SJSA1 (cell line): ENCODE results near the gene ZNF787. TPM values are rescaled to one million over a fixed set of nuclear protein-coding genes. Genes with fewer than 3 reads are reported as not detected.

Experiments used
- DNase-seq, 2 experiments: peaks; one replicate each; pipeline ENCODE4 v3.0.0-alpha.2; 2015 to 2020; ENCODE audit warnings: low spot score in 2 of 2, low read depth in 1 of 2
- H3K27ac ChIP-seq: fragments of 250-450 bp; sonication (Bioruptor Pico); 2 replicates; pipeline ENCODE4 v1.5.1; 2020; ENCODE audit warnings: mild to moderate bottlenecking, moderate library complexity
- H3K27me3 ChIP-seq: fragments of 250-450 bp; sonication (Bioruptor Pico); replicated peaks from 2 replicates; pipeline ENCODE4 v1.5.1; 2020; ENCODE audit warnings: mild to moderate bottlenecking, moderate library complexity
- H3K36me3 ChIP-seq: fragments of 250-450 bp; sonication (Bioruptor Pico); 2 replicates; pipeline ENCODE4 v1.5.1; 2020; ENCODE audit warnings: mild to moderate bottlenecking
- H3K4me1 ChIP-seq: fragments of 250-450 bp; sonication (Bioruptor Pico); replicated peaks from 2 replicates; pipeline ENCODE4 v1.6.1; 2021; ENCODE audit warnings: mild to moderate bottlenecking
- H3K4me3 ChIP-seq: fragments of 250-450 bp; sonication (Bioruptor Pico); 2 replicates; pipeline ENCODE4 v1.5.1; 2020; ENCODE audit warnings: mild to moderate bottlenecking
- H3K9me3 ChIP-seq: fragments of 250-450 bp; sonication (Bioruptor Pico); replicated peaks from 2 replicates; pipeline ENCODE4 v1.5.1; 2020; ENCODE audit warnings: mild to moderate bottlenecking
- total RNA-seq: library from RNA; depleted of rRNA; stranded (reverse); fragments of >200 nt; shearing (Covaris generic); gene quantifications from 2 replicates; pipeline ENCODE4 v1.2.3, GENCODE V29; 2014

Gene ZNF787
- total RNA-seq, 1 experiment from 2014 or later, result 26.2 TPM

GRCh38 chr19:56088497-56089215 is 32.4 kb downstream of the ZNF787 start:
- H3K9me3 ChIP-seq, result peaks cover 7% of the 10 kb centered on the region; the same call in 1 of the 2 replicates
- no peak overlapping the region for H3K27ac ChIP-seq
- H3K4me3 ChIP-seq, result no peak overlapping the region
- peak in 1 of 2 experiments; percentile 33 for DNase-seq
- H3K36me3 ChIP-seq, result peaks cover 49% of the 10 kb centered on the region
- no peaks in the 10 kb centered on the region for H3K27me3 ChIP-seq
- no peaks in the 10 kb centered on the region for H3K4me1 ChIP-seq

GRCh38 chr19:56087647-56088496 is 33.2 kb downstream of the ZNF787 start:
- peaks cover 42% of the 10 kb centered on the region for H3K36me3 ChIP-seq
- H3K9me3 ChIP-seq, result peaks cover 6% of the 10 kb centered on the region; the same call in 1 of the 2 replicates
- H3K4me1 ChIP-seq, result no peaks in the 10 kb centered on the region
- no peaks in the 10 kb centered on the region for H3K27me3 ChIP-seq
- no peak overlapping the region for H3K4me3 ChIP-seq
- DNase-seq, result peak in 1 of 2 experiments; percentile 42
- no peak overlapping the region for H3K27ac ChIP-seq

DNA sequence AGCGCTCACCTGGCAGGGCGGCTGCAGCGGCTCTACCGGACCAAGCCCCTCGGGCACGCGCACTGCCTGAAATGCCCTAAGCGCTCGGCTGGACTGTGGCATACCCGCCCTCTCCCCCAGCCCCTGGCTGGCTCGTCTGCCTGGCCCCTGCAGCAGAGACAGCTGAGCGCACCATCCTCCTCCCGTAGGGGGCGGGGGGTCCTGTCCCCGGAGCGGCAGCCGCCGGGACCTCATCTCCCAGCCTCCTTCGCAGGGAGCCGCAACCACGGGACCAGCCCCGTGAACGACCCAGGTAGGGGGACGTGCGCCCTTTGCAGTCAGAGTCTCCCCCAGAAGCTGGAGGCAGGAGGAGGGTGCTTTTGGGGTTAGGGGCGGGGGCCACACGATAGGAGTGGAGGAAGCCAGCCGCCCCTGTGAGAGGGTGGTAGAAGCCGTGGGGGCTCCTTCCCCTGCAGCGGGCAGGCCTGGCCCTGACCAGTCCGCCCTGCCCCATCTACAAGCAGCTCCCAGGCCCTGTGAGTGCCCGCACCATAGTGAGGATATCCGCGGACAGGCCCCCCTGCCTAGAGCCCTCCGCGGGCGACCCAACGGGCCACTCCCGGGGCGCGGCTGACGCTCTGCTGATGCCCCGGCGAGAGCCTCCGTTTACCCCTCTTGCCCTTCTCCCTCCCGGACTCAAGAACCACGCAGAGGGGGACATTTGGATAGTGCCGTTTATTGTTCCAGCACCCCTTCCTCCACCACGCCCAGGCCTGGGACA is 34.2 kb downstream of the ZNF787 start:
- no peaks in the 10 kb centered on the region for H3K4me1 ChIP-seq
- H3K27ac ChIP-seq, result no peak overlapping the region
- no peak overlapping the region for H3K4me3 ChIP-seq
- no peaks in the 10 kb centered on the region; the same call in 1 of the 2 replicates for H3K9me3 ChIP-seq
- peaks cover 40% of the 10 kb centered on the region for H3K36me3 ChIP-seq
- no peak for DNase-seq
- H3K27me3 ChIP-seq, result no peaks in the 10 kb centered on the region

GRCh38 chr19:56085571-56086275 is 35.4 kb downstream of the ZNF787 start:
- Histone ChIP-seq H3K27me3 (no peaks in the 10 kb centered on the region), H3K4me1 (peaks cover 4% of the 10 kb centered on the region; the same call in 1 of the 2 replicates), H3K36me3 (peaks cover 33% of the 10 kb centered on the region), H3K4me3 (no peak overlapping the region), H3K9me3 (no peaks in the 10 kb centered on the region), H3K27ac (no peak overlapping the region)
- DNase-seq, result no peak

DNA sequence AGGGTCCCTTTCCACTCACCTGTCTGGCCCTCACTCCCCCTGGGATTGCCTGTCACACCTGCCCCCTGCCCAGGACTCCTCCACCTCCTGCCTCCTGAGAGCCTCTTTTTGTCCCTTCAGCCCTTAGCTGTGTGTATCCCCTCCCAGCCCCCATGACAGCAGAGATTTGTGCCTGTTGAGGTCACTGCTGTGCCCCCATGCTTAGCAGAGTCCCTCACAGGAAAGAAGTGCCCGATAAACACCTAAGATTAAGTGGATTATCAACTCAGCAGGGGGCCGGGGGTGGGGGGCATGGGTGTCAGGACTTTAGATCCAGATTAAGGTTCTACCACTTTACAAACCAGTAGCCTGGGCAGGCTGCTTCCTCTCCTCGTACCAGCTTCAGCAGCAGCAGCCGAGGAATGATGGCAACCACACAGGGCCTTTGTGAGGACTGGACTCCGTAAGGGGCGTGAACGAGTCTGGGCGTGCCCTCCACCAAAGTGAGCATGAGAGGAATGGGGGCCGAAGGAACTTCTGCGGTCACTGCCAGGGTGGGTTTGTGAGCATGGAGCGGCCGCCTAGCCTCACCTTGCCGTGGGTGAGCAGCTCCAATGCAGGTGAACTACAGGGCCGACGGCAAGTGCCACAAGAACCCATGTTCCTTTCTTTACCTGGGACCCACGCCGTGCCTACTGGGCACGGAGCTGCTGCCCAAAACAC is 36.1 kb downstream of the ZNF787 start:
- H3K4me3 ChIP-seq, result no peak overlapping the region
- H3K4me1 ChIP-seq, result peaks cover 5% of the 10 kb centered on the region; the same call in 1 of the 2 replicates
- peaks cover 26% of the 10 kb centered on the region for H3K36me3 ChIP-seq
- DNase-seq, result no peak
- H3K9me3 ChIP-seq, result no peaks in the 10 kb centered on the region
- no peaks in the 10 kb centered on the region for H3K27me3 ChIP-seq
- no peak overlapping the region for H3K27ac ChIP-seq

GRCh38 chr19:56083668-56084067 is 37.4 kb downstream of the ZNF787 start:
- Histone ChIP-seq H3K4me1 (peaks cover 5% of the 10 kb centered on the region; the same call in 1 of the 2 replicates), H3K4me3 (no peak overlapping the region), H3K9me3 (no peaks in the 10 kb centered on the region), H3K36me3 (peaks cover 16% of the 10 kb centered on the region), H3K27me3 (no peaks in the 10 kb centered on the region), H3K27ac (no peak overlapping the region)
- no peak for DNase-seq

- H3K4me3 ChIP-seq, result no peak overlapping the region
- H3K27ac ChIP-seq, result no peak overlapping the region
- peak; percentile 23 to 63 for DNase-seq
These were observed 40.3 kb downstream of the ZNF787 start for GRCh38 chr19:56080669-56081401.

DNA sequence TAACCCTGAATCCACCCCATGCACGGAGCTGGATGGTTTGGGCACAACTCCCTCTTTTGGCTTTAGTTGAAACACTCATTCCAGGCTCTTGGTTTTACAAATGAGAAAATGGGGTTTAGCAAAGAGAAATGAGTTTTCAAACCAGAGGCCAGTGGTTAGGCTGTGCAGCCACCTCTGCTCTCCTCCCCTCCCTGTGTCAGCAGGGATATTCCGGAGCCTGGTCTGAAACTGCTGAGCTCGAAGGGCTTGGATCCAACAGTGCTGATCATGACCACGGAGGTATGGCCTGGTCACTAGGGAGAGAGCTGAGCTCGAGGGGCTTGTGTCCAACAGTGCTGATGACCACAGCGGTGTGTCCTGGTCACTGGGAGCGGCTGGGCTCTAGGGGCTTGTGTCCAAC is 41.5 kb downstream of the ZNF787 start:
- Histone ChIP-seq H3K36me3 (no peaks in the 10 kb centered on the region), H3K27ac (no peak overlapping the region), H3K9me3 (peaks cover 8% of the 10 kb centered on the region), H3K27me3 (no peaks in the 10 kb centered on the region), H3K4me3 (no peak overlapping the region), H3K4me1 (peaks cover 5% of the 10 kb centered on the region; the same call in 1 of the 2 replicates)
- no peak for DNase-seq

More at GRCh38 chr19:56080669-56081401, 40.3 kb downstream of the ZNF787 start:
- Histone ChIP-seq H3K4me1 (peaks cover 5% of the 10 kb centered on the region; the same call in 1 of the 2 replicates), H3K27me3 (no peaks in the 10 kb centered on the region), H3K9me3 (peaks cover 8% of the 10 kb centered on the region), H3K36me3 (peaks cover 6% of the 10 kb centered on the region; the same call in 1 of the 2 replicates)

GRCh38 chr19:56076498-56076897 is 44.6 kb downstream of the ZNF787 start:
- Histone ChIP-seq H3K36me3 (no peaks in the 10 kb centered on the region), H3K4me1 (peaks cover 5% of the 10 kb centered on the region; the same call in 1 of the 2 replicates), H3K9me3 (peaks cover 8% of the 10 kb centered on the region), H3K27me3 (no peaks in the 10 kb centered on the region), H3K4me3 (no peak overlapping the region), H3K27ac (no peak overlapping the region)
- DNase-seq, result no peak

DNA sequence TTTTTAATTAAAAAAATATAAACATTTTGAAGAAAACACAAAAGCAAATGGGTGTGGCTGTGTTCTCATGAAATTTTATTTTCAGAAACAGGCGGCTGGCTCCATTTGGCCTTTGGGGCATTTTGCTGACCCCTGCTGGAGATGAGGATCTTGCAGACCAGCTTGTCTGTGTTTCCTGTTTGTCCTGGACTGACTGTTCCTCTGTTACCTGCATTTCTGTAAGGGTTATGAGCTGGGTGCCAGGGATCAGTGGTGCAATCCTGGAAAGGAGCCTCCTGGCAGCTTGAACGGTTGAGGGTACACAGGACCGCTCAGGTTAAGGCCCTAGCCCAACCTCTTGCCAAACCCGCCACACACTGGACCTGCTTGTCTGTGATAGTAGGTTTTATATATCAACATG is 49.9 kb downstream of the ZNF787 start:
- H3K36me3 ChIP-seq, result no peaks in the 10 kb centered on the region
- no peak for DNase-seq
- no peaks in the 10 kb centered on the region for H3K27me3 ChIP-seq
- H3K4me1 ChIP-seq, result 0 out of 2 replicates have a peak, but pooled peaks cover 3% of the 10 kb centered on the region
- peaks cover 2% of the 10 kb centered on the region; the same call in 1 of the 2 replicates for H3K9me3 ChIP-seq
- H3K27ac ChIP-seq, result no peak overlapping the region
- H3K4me3 ChIP-seq, result no peak overlapping the region

DNA sequence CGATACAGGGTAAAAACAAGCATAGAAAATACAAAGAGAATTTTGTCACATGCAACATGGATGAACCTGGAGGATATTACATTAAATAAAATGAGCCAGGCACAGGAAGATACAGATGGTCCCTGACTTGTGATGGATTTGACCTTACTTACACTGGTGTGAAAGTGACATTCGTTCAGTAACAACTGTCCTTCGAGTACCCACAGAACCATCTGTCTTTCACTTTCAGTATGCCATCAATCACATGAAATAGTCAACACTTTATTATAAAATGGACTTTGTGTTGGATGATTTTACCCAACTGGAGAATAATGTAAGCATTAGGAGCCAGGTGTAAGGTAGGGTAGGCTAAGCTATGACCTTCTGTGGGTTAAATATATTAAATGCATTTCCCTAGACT is 51.5 kb downstream of the ZNF787 start:
- Histone ChIP-seq H3K9me3 (no peaks in the 10 kb centered on the region; the same call in 1 of the 2 replicates), H3K27ac (no peak overlapping the region), H3K27me3 (no peaks in the 10 kb centered on the region), H3K4me3 (no peak overlapping the region), H3K4me1 (0 out of 2 replicates have a peak, but pooled peaks cover 3% of the 10 kb centered on the region), H3K36me3 (no peaks in the 10 kb centered on the region)
- no peak for DNase-seq
